Measurements from ENCODE around the gene PAOX. TPM values are rescaled to one million over a fixed set of nuclear protein-coding genes. Genes with fewer than 3 reads are reported as not detected.
"Not testable (repeated sequence)": the region's sequence is repeated elsewhere in the genome, so short reads cannot be mapped to it uniquely, and the experiment has no call there.

PAOX gene
- total RNA-seq, 1 experiment from 2014 or later: 1.2 TPM

- peaks cover 9% of the 10 kb centered on the region for H3K4me1 Mint-ChIP-seq (ENCODE audit: insufficient read depth, unreplicated experiment)
- POLR2A ChIA-PET: interaction anchor here (1.1 to 1.9 kb wide), 2 partner anchors 10 to 26 kb away, joined by 4 to 5 read pairs; no protein-coding TSS in a partner anchor
- no peak for DNase-seq (ENCODE audit: unreplicated experiment)
- intact Hi-C loops (cut with micrococcal nuclease): no loop called here
- CTCF ChIA-PET: no interaction called here
- no peak overlapping the region for H3K4me3 Mint-ChIP-seq (ENCODE audit: unreplicated experiment)
- no TSS peak for BruUV-seq (replicated peaks)
- TF ChIP-seq CTCF (IDR thresholded peaks at IDR 0.05; ENCODE audit: unreplicated experiment): no peak
- H3K27me3 Mint-ChIP-seq (ENCODE audit: insufficient read depth, unreplicated experiment): no peaks in the 10 kb centered on the region
- peaks cover 89% of the 10 kb centered on the region for H3K36me3 Mint-ChIP-seq (ENCODE audit: insufficient read depth, unreplicated experiment)
- peaks cover 16% of the 10 kb centered on the region for H3K9me3 Mint-ChIP-seq (ENCODE audit: unreplicated experiment)
- no peak overlapping the region for H3K27ac Mint-ChIP-seq (ENCODE audit: low read depth, unreplicated experiment)
Measured at GRCh38 chr10:133412381-133412711, 33.3 kb downstream of the PAOX start.

- DNase-seq (ENCODE audit: unreplicated experiment); CTCF ChIA-PET; H3K4me1 Mint-ChIP-seq (ENCODE audit: insufficient read depth, unreplicated experiment); H3K27ac Mint-ChIP-seq (ENCODE audit: low read depth, unreplicated experiment); H3K4me3 Mint-ChIP-seq (ENCODE audit: unreplicated experiment); POLR2A ChIA-PET; H3K27me3 Mint-ChIP-seq (ENCODE audit: insufficient read depth, unreplicated experiment); BruUV-seq (replicated peaks); intact Hi-C loops (cut with micrococcal nuclease): not testable (repeated sequence)
- Mint-ChIP-seq H3K36me3 (ENCODE audit: insufficient read depth, unreplicated experiment) (peaks cover 82% of the 10 kb centered on the region), H3K9me3 (ENCODE audit: unreplicated experiment) (peaks cover 16% of the 10 kb centered on the region)
Measured at GRCh38 chr10:133414401-133414800, 35.3 kb downstream of the PAOX start.

- peaks cover 74% of the 10 kb centered on the region for H3K36me3 Mint-ChIP-seq (ENCODE audit: insufficient read depth, unreplicated experiment)
- no peak for TF ChIP-seq CTCF (IDR thresholded peaks at IDR 0.05; ENCODE audit: unreplicated experiment)
- BruUV-seq (replicated peaks): no TSS peak
- H3K27me3 Mint-ChIP-seq (ENCODE audit: insufficient read depth, unreplicated experiment): no peaks in the 10 kb centered on the region
- DNase-seq (ENCODE audit: unreplicated experiment): no peak
- H3K27ac Mint-ChIP-seq (ENCODE audit: low read depth, unreplicated experiment): no peak overlapping the region
- peaks cover 16% of the 10 kb centered on the region for H3K9me3 Mint-ChIP-seq (ENCODE audit: unreplicated experiment)
- ChIA-PET POLR2A (no interaction called here), CTCF (no interaction called here)
- H3K4me3 Mint-ChIP-seq (ENCODE audit: unreplicated experiment): no peak overlapping the region
- no peaks in the 10 kb centered on the region for H3K4me1 Mint-ChIP-seq (ENCODE audit: insufficient read depth, unreplicated experiment)
- intact Hi-C loops (cut with micrococcal nuclease): no loop called here
Measured at GRCh38 chr10:133415752-133416151, 36.7 kb downstream of the PAOX start.

GRCh38 chr10:133418289-133418993 is 39.4 kb downstream of the PAOX start:
- ChIA-PET POLR2A (no interaction called here), CTCF (interaction anchor here (0.6 kb wide), 1 partner anchor 19 kb away, joined by 4 read pairs; no protein-coding TSS in a partner anchor)
- no peaks in the 10 kb centered on the region for H3K27me3 Mint-ChIP-seq (ENCODE audit: insufficient read depth, unreplicated experiment)
- BruUV-seq (replicated peaks): no TSS peak
- H3K4me3 Mint-ChIP-seq (ENCODE audit: unreplicated experiment): no peak overlapping the region
- H3K4me1 Mint-ChIP-seq (ENCODE audit: insufficient read depth, unreplicated experiment): no peaks in the 10 kb centered on the region
- peaks cover 59% of the 10 kb centered on the region for H3K36me3 Mint-ChIP-seq (ENCODE audit: insufficient read depth, unreplicated experiment)
- H3K9me3 Mint-ChIP-seq (ENCODE audit: unreplicated experiment): no peaks in the 10 kb centered on the region
- no peak for DNase-seq (ENCODE audit: unreplicated experiment)
- H3K27ac Mint-ChIP-seq (ENCODE audit: low read depth, unreplicated experiment): no peak overlapping the region
- intact Hi-C loops (cut with micrococcal nuclease): no loop called here
- no peak for TF ChIP-seq CTCF (IDR thresholded peaks at IDR 0.05; ENCODE audit: unreplicated experiment)

All from MCF 10A (cell line).